NCI-H2081 treated with DMSO at 0.1 percent for 48 hours (cell line): ENCODE results near the gene VASH1.

ENCODE experiments used
- DNase-seq: peaks from one replicate; lab custom pipeline; 2025; lab: John Stamatoyannopoulos, UW

The VASH1 gene

DNA sequence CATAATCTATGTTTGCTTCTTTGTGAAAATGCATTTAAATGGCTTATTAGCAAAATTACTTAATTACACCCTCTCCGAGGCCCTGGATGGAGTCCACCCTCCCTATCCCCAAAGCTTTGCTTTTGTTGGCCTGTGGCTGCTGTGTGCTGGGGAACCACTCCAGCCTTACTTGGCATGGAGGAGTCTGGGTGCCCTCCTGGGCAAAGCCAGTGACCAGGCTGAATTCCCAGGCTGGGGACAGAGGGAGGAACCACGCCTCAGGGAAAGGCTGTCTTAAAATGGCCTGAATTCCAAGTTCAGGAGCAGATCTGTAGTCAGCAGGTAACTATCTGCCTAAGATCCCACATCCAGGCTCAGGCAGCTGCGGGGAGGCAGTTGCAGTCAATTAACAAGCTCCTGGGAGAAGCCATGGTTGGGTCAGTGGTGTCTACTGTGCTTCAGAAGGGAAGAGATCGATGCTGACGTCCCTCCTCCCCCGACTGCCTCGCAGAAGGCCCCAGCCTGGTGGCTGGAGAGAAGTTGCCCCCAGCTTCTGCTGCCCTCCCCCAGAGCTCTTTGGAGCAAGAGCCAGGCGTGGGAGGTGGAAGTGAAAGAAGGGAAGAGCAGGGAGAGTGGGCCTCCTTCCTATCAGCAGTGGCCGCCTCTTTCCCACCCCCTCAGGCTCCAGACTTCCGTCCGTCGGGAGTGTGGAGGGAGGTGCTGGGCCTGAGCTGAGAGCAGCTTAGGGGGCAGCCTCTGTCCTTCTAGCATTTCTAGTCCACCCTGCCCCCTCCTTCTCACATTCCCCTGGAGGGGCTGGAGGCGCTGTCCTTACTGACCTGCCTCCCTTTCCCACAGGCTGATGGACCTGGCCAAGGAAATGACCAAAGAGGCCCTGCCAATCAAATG, 11.3 kb downstream of the VASH1 start:
- DNase-seq = no peak

DNA sequence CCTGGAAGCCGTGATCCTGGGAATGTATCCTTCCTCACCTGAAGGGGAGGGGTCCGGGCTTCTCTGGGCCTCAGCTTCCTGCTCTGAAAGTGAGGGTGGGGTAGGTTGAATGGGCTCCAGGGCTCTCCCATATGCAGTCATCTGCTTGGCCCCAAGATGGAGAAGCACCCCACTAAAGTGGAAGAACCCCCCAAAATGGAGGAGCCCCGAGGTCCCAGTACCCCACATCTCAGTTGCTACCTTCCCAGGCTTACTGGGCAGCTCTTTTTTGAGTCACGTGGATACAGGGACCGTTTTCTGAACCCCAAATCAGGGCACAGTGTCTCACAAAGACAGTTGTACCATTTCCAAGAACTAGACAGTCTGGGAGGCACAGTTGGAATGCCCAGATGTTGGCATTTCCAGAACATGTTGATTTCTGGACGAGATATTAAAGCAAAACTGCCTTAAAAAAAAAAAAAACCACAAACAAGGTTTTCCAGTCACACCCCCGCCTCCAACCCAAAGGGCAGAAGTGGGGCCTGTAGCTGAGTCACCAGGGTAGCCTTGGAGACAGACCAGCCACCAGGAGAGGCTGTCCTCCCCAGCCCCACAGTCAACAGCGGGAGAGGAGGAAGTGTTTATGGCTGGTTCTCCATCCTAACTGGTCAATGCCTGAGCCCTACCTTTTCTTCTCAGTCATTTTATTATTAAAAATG, 12.1 kb downstream of the VASH1 start:
- no peak for DNase-seq

DNA sequence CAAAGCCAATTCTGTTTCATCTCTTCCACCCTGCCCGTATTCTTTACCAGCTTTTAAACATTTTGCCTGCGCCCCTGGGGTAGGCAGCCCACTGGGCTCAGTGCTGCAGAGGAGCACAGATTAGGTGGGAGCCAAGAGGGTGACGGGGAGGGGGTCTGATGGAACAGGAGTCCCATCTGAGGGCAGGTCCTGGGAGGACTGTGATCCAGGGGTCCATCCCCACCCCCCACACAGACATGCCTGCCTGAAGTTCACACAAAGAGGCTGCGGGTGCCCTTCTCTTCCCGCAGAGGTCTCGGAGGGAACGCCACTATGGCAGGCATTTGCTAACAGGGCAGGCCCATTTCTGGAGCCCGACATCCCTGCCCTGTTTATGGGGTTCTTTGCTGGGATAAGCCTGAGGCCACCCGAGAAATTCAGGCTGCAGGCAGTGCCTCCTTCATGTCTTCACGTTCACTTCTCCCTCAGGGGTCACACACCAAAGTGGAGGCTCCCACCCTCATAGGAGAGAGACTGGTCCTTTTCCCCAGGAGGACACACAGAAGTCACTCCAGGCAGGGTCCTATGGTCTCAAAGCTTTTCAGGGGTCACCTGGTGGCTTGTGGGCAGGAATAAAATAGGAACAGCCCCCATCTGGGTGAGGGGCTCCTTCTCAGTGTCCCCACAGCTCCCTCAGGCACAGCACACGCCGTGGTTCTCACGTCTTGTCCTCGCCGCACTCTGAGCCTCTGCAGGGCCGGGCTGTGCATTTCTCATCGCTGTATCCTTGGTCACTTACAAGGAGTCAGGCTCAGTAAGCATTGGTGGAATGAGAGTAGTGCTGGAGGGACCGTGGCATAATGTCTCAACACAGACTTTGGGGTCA, 12.9 kb downstream of the VASH1 start:
- no peak for DNase-seq

DNA sequence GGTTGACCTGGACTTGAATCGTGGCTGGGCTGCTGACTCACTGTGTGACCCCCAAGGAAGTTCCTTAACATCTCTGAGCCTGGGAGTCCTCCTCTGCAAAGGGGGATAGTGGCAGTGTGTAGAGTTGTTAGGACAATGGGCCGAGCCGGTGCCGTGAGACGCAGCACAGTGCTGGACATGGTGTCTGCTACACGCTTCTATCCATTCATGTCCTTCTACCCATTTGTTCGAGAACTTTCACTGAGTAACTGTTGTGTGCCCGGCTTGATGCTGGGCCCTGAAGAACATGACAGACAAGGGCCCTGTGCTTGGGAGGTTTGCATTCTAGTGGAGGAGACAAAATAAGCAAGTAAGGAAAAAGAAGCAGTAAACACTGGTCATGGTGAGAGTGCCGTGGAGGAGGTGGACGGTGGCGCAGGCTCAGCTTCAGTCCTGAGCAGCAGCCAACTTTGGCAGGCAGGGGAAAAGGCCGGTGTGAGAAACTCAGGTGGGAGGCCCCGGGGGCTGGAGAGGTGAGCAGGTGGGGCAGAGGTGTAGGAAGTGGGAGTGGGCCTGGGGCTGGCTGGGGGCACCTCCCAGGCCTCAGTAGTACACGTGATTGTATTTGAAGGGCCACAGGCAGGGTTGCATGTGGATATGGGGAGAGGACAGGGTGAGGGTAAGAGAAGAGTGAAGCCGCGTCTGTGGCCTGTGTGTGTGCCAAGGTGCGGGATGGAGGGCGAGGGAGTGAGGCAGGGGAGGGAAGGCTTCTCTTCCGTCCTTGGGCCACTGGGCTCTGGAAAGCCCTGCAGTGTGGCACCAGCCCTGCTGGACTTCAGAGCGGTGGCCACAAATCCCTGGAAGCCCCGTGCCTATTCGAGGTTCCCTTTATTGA, 13.8 kb downstream of the VASH1 start:
- DNase-seq = no peak

DNA sequence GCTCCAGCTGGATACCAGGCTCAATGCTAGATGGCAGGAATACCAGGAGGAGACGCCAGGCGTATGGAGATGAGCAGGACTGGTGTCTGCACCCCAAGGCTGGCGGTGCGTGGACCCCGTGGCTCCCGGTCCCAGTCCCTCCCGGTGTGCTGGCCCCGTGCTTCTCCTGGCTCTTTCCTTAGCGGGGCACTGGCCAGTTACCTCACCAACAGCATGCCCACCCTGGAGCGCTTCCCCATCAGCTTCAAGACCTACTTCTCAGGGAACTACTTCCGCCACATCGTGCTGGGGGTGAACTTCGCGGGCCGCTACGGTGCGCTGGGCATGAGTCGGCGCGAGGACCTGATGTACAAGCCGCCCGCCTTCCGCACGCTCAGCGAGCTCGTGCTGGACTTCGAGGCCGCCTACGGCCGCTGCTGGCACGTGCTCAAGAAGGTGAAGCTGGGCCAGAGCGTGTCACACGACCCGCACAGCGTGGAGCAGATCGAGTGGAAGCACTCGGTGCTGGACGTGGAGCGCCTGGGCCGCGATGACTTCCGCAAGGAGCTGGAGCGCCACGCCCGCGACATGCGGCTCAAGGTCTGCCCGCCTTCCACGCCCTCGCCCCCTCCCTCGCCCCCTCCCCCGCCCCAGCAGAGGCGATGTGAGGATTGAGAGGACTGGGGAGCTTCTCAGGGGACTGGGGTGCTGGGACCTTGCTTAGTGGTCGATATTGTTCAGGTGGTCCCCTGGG, 14.6 kb downstream of the VASH1 start:
- DNase-seq = no peak

DNA sequence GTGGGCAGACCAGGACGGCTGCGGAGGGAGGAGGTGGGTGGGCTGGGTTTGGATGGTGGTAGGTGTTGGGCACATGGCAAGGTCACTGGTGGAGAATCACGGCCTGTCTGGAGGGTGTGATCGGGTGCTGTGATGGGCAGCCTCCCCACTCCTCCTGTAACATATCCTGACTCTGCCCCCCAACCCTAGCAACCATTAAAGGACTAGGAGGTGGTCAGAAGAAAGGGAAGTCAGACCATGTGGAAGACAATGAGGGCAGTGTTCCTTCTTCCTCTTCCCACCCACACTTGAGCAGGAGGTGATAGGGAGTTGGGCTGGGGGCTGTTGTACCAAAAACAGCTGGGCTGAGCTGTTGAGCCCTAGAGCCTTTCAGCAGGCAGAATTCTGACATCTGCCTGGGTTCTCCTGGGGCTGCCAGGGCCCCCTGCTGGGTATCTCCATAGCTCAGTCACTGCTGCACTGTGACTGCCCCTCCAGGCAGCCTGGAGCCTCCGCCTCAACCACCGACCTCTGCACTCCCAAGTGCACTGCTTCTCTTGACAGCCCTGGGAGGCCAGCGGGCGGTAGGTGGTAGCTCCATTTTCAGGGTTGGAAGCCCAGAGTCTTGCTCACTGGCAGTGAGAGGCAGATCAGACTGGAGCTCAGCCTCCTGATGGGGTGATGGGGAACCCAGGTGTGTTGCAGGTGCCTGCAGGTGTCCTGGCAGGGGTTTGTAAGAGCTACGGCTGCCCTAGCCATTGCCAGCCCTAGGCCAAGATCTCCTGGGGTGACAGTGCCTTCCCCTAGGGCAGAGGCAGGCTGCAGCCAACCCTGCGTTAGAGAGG, 15.4 kb downstream of the VASH1 start:
- DNase-seq = no peak

DNA sequence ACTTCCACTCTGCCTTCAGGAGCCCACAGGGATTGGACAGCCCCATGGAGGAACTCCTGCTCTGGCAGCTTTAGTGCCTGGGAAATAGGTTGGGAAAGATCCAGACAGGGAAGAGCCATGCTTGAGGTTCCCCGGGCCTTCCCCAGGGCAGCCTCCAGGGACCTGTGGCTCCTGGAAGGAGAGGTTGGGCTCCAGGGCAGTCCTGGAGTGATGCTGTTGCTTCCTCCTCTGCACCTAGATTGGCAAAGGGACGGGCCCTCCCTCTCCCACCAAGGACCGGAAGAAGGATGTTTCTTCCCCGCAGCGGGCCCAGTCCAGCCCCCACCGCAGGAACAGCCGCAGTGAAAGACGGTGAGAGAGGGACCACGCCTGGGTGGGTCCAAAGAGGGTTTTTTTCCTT, 16.5 kb downstream of the VASH1 start:
- no peak for DNase-seq

DNA sequence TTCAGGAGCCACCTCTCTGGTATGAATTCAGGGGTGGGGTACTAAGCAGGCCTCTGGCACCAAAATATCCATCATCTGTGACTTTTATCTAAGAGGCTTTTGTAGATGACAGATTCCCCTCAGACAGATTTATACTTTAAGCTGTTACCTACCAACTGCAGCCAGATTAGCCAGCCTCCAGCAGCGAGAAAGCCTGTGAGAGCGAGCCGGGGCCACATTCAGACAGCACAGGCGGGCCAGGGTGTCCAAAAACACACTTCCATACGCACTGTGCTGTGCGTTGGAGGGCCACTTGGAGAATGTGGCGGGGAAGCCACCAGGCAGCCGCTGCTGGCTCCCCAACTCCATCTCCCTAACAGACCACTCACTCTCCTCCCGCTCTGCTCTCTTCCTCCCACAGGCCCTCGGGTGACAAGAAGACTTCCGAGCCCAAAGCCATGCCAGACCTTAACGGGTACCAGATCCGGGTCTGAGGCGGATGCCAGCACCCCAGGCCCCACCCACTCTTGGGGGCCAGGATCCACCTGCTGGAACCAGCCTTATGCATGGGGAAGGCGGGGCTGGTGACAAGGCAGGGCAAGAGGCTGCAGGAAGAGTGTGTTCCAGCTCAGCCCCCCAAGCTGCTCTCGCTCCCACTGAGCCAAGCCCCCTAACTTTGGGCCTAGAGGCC, 17.4 kb downstream of the VASH1 start:
- no peak for DNase-seq

DNA sequence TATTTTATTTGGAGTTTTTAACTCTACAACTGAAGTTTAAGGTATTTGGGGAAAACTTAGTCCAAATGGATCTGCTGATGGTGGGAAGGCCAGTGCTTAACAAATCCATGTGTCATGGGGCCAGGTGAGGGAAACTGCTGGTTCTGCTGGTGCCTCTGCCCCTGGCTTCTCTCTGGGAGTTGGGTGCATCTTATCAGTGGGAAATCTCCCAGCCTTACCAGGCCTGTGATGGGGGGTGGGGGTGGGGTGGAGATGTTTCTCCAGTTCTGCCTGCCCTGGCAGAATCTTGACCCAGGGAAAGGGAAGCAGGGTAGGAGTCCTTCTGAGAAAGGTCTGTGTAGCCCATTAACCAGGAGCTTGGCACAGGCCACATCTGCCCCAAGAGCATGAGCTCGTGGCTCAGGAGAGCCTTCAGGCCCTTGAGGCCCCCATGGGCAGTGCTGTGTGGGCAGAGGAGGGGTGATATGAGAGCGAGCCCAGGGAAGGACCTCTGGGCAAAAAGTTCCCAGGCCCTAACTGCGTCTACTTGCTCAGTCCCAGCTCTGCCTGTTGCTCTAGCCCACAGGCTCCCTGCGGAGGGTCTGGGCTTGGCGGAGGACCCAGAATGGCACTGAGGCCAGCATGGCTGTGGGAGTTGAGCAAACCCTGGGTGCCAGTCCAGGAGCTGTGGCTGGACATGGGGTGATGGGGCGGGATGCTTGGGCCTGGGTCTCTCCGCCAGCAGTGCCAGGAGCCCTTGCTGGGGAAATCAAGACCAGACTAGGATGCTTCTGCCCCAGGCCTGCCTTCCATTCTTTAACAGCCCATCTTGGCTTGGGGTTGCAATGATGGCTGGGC, 18.2 kb downstream of the VASH1 start:
- DNase-seq = no peak

DNA sequence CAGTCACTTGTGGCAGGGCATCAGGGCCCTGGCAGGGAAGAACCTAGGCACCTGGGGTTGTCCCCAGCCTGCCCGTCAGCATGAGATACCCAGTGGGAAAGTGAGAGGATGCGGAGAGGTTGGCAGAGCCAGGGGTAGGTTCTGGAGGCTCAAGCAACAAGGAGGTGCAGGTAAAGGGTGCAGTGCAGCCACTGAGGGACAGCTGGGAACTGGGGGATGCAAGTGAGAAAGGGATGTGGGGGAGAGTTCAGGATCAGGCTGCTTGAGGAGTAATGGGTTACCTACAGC, 18.7 kb downstream of the VASH1 start:
- DNase-seq = no peak

DNA sequence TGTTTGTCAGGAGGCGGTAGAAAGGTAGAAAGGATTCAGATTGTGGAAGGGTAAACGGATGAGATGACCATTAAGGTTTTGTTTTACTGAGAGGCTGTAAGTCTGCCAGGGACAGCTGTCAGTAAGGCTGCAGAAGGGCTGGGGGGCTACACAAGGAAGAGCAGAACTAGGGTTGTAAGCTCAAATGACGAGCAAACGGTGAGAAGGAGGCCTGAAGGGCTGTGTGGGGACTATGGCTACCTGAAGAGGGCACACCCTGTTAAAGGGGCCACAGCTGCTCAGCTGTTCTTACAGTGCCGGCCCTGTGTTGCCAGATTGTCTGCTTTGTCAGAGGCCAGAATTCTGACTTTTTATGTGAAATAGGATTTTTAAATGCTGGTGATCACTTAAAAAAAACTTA, 19.1 kb downstream of the VASH1 start:
- no peak for DNase-seq

DNA sequence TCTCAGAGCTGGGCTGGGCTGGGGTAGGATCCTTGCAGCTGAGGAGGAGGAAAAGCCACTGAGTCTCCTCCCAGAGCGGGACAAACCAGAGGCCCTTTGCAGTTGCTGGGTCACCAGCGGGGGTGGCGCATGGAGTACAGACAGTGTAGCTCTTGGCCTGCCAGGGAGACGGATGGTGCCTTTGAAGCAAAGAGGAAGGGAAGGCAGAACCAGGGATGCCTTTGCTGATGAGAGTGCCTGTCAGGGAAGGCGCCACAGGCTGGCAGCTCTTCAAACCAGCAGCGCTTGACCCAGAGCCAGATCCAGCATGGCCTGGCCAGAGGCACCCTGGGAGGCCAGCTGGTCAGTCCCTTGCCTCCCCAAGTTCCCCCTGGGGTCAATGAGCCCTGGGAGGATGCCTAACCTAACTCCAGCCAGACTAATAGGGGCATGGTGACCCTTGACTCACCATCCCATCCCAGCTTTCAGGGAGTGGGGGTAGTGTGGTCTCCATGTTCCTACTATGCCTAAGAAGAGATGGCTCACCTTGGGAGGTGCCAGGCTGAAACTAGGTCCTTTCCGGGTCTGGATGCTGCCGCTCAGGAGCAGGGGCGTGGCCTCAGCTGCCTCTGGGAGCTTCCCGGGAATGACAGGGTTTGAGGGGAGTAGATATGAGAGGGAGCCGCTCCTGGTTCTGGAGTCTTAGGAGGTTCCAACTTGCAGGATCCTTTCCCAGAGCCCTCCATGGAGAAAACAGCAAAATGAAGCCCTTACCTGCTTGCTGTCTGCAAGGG, 19.8 kb downstream of the VASH1 start:
- no peak for DNase-seq

DNA sequence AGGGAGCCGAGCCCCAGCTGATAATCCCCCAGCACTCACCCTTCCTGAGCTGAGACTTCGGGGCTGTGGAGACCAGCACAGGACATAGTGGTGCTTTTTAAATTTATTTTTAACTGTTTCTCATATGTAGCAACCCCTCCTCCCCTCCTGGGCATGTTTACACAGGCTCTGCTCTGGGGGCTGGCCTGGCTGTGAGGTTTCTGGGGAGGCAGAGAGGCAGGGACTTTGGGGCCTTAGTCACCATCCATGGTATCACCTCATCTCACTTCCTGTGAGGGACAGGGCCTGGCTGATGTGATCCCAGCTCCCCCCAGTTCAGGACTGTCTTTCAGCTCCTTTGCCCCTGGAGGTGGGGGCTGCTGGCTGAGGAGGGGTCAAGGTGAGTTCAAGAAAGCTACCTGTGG, 20.4 kb downstream of the VASH1 start:
- DNase-seq = no peak

DNA sequence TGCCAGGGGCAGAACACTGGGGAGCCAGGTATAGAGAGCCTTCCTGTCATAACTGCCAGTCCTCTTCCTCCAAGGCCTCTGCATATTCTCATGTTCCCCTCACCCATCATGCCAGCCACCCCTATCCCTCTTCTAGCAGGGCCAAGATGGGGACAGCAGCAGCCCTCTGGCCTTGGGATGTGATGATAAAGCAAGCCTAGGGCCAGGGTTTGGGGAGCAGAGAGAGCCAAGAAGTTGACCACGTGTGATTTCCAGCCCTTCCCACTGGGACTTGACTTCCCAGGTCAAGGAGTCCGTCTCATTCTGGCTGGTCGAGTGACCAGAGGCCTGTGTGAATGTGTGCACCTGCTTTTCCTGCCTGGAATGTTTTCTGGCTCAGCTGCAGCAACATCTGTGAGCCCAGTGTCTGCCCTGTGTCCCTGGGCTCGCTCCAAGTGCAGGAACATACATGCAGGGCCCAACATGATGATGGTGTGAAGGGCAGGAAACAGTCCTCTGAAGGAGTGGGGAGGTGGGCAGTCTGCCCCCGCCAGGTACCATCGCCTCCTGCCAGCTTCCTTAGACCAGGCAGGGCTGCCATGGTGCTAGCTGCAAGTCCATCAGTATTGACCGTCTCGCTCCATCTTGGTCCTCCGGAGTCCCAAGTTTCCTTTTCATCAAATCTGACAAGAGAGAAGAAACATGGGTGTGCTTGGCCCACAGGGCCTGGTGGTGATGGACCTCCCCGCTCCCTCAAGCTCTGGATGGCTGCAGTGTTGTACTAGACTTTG, 21.0 kb downstream of the VASH1 start:
- DNase-seq = no peak

DNA sequence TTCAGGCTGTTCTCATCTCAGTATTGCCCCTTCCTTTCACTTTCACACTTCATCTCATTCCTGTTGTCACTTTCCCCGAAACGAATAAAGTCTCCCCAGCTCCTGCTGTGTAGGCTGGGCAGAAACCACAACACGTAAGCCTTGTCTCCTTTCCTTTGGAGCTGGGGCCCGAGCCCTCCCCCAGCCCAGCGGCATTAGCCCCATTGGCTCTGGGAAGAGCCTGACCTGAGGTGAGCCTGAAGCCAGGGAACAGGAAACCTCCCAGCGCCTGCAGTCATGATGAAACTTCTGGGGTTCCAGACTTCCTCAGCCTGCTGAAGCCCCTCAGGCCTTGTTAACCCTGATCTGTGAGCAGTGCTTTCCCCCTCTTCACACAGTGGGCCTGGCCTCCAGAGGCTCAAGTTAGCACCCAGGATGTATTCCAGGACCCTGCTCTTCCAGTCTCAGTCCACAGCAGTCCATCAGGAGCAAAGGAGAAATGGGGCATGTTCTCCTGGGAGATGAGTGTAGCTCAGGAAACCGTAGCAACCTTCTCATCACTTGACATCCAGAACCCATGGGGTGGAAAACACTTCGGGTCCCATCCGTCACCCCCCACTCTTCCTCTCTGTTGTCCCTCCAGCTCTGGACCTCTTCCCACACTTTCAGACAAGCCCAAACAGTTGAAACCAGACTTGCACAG, 21.8 kb downstream of the VASH1 start:
- DNase-seq = no peak

DNA sequence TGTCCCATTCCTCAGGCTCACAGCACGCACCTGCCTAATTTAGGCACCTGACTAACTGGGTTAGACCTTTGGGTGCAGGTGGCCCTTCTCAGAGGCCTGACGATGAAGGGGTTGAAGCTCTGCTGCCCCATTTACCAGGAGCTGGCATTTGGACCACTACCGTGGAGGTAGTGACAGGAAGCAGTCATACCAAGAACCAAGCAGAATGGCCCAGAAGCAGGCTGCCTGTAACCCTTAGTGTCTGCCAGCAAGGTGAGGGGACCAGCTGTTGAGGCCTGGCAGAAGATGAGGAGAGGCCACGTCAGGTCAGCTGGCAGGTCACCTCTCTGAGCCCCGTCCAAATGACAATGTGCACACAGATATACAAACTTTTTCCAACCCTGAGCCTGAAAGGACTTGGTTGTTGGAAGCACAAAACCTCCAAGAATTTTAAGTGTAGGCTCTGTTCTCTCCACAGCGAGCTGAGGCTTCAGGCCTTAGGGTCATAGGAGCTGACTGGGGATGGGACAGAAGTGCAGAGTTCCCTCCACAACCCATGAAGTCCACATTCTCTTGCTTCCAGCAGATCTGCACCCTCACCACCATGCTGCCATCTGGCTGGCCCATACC, 23.1 kb downstream of the VASH1 start:
- no peak for DNase-seq
